Melanocyte of skin (primary cell): ENCODE measurements around the gene SLC5A8. TPM values are rescaled to one million over a fixed set of nuclear protein-coding genes. Genes with fewer than 3 reads are reported as not detected.

Experiments used
- small RNA-seq, 2 donors: library from RNA; depleted of rRNA; stranded (forward); fragments of <200 nt; gene quantifications; one replicate each; pipeline ENCODE3, GENCODE V24; 2012
- total RNA-seq, 2 donors: library from RNA; depleted of rRNA; stranded (reverse); fragments of >200 nt; gene quantifications; 2 replicates each; pipeline ENCODE4 v1.2.3, GENCODE V29; 2012

The SLC5A8 gene
- under 1 TPM in 1 of 2 donors, not detected in 1; 0.67 TPM for total RNA-seq

GRCh38 chr12:101209319-101210302, at the start of gene SLC5A8:
SLC5A8 (minus strand) TSS chr12:101210238; CDS start chr12:101209848, 390 bp downstream.

Small RNAs within 50 kb of the gene (small RNA-seq; reads per million reads assigned to genes)
- 0 reads per million in 2 donors for gene RNU6-768P

Other genes starting within 250 kb of the SLC5A8 start
- 10 to 100 TPM; 24.8 to 47.6 TPM for gene UTP20, start 69.9 kb upstream of the SLC5A8 start, total RNA-seq
- gene ARL1, start 197.5 kb upstream of the SLC5A8 start, total RNA-seq, result 10 to 100 TPM; 39.9 to 57.6 TPM